HG02759 (cell line): ENCODE measurements around the gene PDE7B.
A peak's percentile ranks its signal among the peaks of the same experiment; 100 is the strongest.
"Not testable (repeated sequence)": the region's sequence is repeated elsewhere in the genome, so short reads cannot be mapped to it uniquely, and the experiment has no call there.

Source experiments
- ATAC-seq: cut with Tn5 transposase; IDR thresholded peaks from one replicate; pipeline ENCODE4 v1.9.1; 2021; ENCODE audit warnings: mild to moderate bottlenecking, moderate library complexity; ENCODE audit not compliant: unreplicated experiment

PDE7B gene

DNA sequence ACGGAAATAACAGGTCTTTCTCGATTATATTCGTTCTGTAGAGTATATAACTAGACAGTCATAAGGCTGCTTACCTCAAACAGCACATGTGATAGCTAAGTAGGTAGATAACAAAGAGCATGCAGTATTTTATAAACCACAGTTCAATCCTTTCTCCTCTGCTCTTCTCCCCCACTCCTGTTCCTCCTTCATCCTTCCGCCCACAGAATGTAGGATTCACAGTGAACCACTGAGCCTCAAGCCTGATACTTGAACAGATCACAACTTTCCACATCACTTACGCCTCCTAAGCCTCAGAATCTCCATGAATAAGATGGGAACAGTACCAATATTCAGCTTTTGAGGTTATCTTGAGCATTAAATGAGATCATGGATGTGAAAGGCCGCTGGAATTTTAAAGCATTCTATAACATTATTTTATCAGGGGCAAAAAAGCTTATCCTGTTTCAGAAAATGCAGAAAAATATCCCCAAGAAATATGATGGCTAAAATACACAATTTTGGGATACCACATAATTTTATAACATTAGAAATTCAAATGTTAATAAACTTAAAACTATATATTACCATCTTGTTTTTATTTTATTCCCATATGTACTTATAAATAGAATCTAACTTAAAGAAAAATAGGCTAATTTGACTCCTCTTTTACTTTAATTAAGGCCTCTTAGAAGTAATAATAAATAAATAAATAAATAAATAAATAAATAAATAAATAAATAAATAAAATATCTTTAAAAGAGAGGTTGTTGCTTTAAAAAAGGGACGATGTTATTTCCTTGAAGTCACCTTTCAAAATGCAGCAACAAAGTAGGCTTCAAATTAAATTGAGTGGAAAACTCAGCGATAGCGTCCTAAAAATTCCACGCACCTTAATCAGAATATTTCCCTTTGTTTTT, 365.3 kb downstream of the PDE7B start:
- no peak for ATAC-seq

DNA sequence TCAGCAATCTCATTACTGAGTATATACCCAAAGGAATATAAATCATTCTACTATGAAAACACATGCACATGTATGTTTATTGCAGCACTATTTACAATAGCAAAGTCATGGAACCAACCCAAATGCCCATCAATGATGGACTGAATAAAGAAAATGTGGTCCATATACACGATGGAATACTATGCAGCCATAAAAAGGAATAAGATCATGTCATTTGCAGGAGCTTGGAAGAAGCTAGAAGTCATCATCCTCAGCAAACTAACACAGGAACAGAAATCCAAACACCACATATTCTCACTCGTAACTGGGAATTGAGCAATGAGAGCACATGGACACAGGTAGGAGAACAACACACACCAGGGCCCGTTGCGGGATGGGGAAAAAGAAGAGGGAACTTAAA, 373.5 kb downstream of the PDE7B start:
- ATAC-seq = not testable (repeated sequence)

DNA sequence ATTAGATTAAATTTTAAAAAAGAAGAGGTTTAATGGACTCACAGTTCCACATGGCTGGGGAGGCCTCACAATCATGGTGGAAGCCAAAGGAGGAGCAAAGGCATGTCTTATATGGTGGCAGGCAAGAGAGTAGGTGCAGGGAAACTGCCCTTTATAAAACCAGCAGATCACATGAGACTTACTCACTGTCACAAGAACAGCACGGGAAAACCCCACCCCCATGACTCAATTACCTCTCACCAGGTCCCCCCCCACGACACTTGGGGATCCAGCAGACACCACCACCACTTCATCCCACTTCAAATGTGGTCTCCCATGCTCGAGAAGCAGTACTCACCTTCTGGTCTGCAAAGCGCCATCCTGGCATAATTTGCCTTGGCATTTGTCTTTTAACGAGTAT, 374.0 kb downstream of the PDE7B start:
- ATAC-seq = no peak

DNA sequence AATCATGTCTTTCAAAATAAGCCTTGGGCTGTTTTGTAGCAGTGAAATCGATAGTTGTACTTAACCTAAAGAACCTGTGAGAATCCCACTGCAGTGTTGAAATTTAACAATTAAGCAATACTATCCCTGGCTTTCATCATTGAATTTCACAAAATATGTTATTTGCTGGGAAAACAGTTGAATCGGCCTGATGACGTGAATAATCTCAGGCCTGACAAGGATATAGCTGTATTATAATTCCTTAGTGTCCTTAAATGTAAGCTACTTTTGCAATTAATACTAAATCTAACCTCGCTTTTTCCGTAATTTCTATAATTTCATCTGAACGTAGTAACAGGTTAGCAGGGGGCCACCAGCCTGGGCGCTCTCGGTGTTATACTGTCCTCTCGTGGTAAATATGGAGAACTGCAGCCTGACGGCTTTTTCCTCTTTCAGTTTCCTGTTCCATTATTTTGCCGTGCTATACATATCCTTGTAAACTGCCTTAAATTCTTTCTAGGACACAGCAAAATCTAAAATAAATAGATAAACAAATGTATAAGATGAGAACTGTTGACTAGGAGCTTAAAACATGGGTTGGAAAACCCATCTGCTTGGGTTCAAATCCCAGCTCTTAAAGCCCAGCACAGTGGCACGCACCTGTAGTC, 374.6 kb downstream of the PDE7B start:
- ATAC-seq = peak; percentile 80

DNA sequence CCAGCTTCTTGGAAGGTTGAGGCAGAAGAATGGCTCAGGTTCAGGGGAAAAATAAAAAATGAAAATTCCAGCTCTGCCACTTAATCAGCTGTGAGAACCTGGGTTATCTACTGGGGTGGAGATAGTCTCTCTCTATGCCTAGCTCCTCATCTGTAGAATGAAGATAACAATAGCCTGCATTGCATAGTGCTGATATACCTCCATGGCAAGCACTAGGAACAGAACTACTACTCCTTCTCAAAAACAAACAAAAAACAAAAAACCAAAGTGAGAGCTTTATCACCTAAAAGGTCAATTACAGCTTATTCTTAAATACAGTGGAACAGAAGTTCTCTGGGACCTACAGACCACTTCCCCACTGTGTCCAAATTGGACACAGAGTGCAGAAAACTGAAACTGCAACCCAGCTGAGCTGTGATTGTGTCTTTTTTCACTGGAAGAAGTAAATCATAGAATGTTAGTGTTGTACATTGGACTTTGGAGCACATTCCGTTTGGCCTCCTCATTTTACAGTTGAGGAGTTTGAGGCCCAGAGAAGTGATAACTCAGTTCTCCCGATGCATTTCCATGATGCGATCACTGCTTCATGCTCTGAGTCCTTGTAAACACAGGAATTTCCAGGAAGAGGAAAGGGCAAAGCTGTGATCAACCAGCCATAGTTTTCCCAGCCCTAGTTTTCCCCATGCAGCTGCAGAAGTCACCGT, 375.3 kb downstream of the PDE7B start:
- peak; percentile 34 for ATAC-seq

DNA sequence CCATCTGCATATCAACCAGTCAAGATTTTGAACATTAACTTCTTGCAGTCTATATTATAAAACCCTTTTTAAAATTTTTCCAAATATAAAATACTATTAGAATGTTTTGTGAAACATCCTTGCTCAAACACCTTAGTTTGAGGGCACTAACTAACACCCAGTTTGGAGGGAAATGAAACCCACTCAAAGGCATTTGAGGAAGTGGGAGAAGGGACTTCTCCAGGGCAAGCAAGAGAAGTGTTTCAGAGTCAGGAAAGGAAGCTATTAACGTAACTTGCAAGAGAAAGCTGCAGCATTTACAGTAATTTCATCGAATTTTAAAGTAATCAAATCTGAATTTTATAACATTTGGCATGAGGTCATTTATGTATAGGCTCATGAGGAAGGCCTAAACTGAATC, 377.3 kb downstream of the PDE7B start:
- ATAC-seq = no peak

DNA sequence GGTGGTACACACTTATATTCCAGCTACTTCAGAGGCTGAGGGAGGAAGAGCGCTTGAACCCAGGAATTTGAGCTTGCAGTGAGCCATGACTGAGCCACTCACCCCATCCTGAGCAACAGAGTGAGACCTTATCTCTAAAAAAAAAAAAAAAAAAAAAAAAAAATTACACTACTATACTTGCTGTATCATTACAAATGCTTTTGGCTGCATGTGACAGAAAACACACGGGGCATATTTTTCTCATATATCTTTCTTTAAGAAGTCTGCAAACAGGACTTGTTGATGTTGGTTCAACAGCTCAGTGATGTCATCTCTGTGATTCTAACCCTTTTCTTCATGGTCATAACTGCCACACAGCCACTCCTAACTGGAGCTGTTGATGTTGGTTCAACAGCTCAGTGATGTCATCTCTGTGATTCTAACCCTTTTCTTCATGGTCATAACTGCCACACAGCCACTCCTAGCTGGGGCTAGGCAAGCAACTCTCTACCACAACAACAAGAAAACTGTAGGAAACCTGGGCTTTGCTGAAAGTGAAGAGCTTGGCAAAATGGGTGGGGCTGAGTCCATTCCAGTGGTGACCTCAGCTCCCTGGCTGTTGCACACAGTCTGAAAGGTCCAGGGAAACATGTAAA, 378.8 kb downstream of the PDE7B start:
- ATAC-seq = no peak

DNA sequence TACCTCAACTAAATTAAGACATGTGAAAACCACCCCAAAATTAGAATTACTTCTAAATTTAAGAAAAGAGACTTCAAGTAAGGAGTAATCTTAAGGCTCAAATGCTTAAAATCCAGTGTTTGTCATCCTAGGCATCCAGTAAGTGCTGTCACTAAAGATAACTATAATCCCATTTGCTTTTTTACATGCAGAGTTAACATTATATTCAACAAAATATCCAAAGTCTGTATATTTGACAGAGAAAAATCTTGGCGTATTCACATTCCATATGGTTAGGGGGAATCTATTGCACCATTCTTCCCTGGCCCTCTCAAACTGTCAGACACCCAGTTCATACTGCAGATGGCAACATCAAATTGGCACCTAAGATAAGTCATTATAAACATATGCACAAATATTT, 381.2 kb downstream of the PDE7B start:
- no peak for ATAC-seq

DNA sequence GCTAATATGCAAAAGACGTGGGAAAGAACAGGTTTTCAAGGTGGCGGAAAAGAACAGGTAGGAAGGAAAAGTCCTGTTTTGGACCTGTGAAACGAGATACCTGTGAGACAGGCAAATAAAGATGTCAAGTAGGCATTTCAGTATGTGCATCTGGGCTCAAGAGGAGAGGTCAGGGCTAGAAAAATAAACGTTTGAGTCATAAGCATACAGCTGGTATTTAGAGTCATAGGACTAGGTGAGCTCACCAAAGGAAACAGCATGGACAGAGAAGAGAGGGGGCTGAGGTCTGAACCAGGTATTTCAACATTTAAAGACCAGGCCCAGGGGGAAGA, 383.7 kb downstream of the PDE7B start:
- ATAC-seq = no peak

DNA sequence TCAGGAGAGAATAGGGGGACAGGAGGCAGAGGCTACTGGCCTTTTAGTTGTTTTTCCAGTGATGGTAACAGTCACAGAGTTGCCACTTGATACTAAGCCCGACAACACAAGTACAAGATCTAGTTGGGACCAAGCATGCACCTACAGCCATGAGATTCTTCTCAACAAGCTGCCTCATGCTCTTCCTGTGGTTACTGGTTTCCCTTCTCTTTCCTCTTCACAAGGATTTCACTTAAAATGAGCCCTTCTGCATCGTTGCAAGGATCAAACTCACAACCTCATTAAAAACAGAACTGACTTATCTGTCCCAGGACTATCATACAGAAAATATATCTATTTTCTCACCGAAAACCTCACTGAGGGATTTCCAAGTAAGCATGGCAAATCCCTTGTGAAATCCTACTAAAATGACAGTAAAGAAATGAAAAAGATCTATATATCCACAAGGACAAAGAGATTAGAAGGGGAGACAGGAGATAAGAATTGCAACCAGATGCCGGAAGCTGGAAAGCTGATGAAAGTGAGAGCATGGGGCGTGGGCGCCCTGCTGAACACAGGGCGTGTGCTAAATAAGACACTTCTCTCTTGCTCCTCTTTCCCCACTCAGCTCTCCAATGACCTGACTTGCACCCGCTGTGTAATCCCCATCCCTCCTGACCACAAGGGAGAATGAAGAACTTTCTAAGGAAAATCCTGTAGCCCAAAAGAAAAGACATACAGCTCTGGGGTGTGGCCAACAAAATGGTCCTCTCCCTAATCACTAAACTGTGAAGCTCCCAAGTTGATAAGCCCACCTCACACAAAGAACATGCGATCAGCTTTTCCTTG, 385.2 kb downstream of the PDE7B start:
- ATAC-seq = no peak

DNA sequence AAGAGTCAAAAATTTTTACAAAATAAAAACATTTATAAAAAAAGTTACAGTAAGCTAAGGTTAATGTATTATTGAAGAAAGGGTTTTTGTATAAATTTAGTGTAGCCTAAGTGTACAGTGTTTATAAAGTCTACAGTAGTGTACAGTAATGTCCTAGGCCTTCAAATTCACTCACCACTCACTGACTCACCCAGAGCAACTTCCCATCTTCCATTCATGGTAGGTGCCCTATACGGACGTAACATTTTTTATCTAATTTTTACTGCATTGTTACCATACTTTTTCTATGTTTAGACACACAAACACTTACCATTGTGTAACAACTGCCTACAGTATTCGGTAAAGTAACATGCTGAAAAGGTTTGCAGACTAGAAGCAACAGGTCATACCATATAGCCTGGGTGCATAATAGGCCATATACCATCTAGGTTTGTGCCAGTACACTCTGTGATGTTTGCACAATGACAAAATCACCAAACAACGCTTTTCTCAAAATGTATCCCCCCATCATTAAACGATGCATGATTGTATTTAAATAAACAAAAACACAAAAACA, 392.6 kb downstream of the PDE7B start:
- ATAC-seq = no peak
